Measurements from ENCODE around the gene LYPLA2.
"Not testable (repeated sequence)": the region's sequence is repeated elsewhere in the genome, so short reads cannot be mapped to it uniquely, and the experiment has no call there.

Gene LYPLA2

DNA sequence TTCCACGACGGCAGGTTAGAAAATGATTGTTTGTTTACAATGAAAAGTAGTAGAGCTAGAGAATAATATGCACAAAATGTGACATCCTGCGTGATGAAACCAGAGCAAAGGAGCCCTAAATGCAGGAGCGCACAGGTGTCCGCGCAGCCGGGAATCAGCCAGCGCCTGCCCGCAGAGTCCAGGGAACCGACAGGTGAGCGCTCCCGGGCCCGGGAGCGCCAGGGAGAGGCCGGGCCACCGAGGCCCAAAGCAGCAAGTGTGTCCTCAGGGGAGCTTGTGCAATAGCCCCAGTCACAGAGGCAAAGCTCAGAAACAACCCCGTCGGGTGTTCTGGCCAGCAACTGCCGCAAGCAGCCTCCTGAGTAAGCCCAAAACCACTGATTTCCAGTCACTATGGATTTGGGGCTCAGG, 10.4 kb downstream of the LYPLA2 start:
- no peak for DNase-seq

DNA sequence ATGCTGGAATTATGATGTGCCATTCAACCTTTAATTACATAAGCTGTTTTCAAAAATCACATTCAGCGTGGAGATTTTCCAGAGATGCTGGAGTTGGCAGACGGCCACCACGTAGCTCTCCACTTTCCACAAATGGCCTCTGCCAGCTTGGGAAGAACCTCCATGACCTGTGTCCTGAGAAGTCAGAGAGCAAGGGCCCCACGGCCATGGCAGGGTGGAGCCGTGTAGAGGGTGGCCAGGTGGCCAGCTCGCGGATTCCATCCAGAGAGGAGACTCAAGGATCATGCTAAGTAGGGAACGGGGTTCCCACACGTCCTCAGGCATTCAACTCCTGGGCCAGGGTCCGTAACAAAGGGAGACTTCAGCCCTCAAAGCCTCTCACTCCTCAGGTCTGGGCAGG, 10.9 kb downstream of the LYPLA2 start:
- DNase-seq: no peak

DNA sequence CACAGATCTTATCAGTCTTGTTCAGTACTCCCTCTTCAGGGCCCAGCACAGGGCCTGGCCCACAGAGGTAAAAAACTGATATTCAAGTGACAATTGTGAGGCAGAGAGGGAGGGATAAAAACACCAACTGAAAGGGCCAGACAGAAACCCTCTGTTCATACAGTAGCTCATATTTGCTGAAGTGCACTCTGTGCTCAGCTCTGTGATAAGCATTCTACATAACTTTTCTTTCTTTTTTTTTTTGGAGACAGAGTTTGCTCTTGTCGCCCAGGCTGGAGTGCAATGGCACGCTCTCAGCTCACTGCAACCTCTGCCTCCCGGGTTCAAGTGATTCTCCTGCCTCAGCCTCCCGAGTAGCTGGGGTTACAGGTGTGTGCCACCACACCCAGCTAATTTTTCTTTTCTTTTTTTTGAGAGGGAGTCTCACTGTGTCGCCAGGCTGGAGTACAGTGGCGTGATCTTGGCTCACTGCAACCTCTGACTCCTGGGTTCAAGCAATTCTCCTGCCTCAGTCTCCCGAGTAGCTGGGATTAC, 11.9 kb downstream of the LYPLA2 start:
- DNase-seq: not testable (repeated sequence)

DNA sequence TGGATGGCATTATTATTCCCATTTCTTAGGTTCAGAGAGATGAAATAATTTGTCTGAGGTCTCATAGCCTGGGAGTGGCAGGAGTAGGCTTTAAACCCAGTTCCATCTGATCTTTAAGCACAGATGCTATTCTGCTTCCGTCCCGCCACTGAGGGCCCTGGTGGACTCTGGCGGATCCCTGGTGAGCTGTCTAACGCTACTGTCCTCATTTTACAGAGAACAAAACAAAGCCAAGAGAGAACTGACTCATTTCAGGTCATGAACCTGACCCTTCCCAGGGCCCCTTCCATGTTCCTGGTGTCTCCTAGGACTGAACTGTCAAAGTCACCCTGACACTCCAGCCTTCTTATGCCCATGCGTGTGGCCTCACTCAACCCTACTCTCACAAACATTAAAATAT, 12.7 kb downstream of the LYPLA2 start:
- no peak for DNase-seq

DNA sequence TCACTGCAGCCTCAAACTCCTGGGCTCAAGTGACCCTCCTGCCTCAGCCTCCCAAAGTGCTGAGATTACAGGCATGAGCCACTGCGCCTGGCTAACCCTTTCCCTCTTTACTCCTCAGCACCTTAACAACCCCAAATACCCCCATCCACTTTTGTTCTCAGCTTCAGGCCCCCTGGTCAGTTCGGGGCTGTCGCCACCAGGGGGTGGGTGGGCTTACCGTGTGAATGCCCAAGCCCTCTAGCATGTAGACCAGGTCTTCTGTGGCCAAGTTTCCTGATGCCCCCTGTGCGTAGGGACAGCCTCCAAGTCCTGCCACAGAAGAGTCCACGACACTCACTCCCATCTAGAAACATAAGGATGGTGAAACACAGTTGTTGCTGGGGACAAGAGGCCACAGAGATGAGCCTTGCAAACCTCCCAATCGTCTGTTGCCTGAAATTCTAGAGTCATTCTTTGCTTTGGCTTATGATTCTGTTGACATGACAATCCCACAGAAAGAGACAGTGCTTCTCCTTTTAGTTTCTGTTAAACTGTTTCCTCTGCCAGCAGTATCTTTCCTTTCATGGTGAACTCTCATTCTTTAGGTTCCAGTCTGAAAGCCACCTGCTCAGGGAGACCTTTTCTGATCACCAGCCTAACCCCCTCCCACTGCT, 13.4 kb downstream of the LYPLA2 start:
- no peak for DNase-seq

DNA sequence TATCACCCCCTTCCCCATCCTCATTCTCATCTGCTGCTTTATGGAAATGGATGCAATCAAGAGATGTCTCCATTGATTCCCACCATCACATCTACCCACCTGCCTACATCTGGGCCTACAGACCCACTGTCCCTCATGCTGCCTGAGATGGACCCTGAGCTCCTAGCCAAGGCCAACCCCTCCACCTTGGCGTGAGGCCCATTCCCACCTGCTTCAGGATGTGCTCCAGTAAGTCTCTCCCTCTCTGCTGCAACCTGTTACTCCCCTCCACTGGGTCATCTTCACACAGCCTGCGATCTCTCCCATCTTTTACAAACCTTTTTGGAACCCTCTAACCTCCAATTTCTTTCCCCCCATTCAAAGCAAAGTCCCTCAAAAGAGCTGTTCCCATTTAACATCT, 14.1 kb downstream of the LYPLA2 start:
- no peak for DNase-seq

DNA sequence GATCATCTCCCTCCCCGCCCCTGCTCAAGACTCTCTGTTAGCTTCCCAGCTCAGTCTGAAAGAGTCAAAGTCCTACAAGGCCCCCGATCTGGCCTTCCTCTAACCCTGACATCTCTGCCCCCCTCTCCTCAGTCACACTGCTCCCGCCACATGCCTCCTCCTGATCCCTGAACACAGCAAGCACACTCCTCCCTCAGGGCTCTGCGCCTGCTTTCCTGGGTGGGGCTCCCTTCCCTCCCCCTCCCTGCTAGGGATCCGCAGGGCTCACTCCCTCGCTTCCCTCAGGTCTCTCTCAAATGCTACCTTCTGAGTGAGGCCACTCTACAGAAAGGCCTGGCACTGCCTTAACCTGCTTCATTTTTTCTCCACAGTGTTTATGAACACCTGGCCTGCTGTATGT, 15.3 kb downstream of the LYPLA2 start:
- no peak for DNase-seq

DNA sequence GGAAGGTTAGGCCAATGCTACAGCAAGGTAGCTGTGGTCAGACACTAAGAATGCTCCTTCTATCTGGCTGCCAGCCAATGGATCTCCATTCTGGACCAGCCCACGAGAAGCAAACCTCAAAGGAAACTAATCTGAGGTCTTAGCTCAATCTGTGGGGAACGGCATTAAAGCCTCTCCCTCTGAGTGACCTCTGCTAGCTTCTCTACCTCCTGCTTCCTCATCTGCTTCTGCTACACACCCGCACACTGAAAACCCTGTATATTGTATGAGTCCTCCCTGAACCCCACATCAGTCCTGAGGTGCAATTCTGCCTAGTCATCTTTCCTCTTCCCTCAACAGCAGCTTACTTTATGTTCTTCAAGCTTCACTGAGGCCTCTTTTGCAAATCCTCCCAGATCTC, 16.5 kb downstream of the LYPLA2 start:
- DNase-seq: no peak

DNA sequence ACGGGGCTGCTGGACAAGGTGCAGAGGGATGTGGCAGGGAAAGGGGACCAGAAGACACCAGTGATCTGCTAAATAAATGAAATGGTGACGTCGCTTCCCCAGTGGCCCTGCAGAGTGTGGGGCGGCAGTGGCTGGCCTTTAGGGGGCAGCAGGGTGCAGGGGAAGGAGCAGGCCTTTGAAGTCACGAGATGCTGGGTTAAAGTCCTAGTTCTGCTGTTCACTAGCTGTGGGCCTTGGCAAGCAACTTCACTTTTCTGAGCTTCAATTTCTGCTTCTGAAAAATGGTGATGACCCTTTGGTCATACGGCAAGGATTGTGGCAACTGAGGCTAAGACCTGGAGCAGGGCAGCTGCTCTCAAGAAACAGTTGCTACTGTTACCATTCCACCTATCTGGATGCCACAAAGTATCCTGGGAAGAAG, 18.8 kb downstream of the LYPLA2 start:
- DNase-seq: peak; percentile 82 to 87

DNA sequence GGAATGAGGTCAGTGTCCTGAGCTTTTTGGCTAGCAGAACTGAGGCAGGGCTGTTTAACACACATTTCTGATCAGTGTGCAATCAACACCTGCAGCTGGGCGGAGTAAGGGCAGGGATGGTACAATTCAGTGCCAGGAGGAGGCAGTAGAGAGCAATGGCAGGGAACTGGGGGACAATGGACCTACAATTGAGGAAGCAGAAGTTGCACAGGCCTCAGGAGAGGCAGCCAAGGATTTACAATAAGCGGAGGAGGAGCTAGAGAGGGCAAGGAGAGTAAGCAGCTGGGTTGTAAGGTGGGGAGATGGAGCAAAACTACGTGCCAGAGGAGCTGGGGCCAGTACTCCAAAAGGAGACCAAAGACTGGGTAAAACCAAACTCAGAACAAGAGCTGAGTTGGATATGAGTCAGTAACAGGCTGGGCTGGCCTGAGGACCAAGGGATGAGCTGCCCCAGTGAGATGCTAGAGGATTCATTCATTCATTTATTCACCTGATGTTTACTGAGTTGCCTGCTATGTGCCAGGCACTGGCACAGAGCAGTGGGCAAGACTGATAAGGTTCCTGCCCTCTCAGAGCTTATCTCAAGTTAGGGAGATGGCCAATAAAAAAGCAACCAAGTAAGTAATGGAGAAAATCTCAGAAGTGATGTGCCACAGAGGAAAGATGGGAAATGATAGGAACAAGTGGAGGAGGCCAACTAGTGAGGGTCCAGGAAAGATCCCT, 20.0 kb downstream of the LYPLA2 start:
- DNase-seq: peak; percentile 59 to 71

DNA sequence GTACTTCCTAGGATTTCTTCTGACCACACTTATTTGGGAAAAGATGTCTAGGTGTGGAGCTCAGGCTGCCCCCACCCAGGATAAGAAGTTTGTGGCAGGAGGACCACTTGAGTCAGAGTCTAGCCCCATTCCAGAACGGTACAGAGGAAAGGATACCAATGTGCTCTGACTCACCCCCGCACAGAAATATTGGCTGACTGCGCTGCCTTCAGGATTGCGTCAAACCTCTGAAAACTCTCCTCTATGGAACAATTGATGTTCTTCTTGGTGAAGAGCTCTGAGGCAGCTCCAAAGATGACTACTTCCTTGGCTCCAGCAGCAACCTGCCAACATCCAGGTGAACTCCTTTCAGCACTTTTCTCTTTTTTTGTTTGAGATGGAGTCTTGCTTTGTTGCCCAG, 23.1 kb downstream of the LYPLA2 start:
- DNase-seq: no peak

DNA sequence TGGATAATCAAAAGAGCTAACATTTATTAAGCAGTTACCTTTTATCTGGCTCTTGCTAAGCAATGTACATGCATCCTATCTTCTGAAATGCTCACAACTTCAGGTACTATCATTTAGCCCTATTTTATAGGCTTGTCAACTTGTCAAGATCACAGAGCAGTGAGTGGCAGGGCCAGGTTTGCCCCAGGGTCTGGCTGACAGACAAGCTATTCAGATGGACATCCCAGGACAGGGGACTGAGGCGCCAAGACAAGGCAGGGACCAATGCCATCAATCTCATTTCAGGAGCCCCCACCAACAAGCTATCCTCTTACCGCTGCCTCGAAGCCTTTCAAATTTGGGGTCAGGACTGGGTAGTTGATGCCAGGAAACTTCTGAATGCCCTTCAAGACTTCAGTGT, 25.4 kb downstream of the LYPLA2 start:
- DNase-seq: no peak

DNA sequence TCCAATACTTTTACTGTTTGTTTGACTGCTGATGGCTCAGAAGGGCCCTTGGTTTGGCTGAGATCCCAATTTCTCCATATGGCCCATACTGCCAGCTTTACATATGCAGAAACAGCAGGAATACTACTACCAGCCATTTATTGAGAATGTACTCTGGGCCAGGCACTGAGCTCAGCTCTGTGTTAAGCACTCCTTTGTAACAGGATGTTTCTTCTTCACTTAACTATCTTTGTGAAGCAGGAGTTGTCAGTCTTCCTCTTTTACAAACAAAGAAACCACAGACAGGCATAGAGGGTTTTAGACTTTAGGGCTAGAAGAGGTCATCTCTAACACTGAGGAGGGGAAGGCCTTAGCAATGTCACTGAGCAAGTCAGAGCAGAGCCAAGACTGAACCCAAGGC, 26.0 kb downstream of the LYPLA2 start:
- DNase-seq: no peak

DNA sequence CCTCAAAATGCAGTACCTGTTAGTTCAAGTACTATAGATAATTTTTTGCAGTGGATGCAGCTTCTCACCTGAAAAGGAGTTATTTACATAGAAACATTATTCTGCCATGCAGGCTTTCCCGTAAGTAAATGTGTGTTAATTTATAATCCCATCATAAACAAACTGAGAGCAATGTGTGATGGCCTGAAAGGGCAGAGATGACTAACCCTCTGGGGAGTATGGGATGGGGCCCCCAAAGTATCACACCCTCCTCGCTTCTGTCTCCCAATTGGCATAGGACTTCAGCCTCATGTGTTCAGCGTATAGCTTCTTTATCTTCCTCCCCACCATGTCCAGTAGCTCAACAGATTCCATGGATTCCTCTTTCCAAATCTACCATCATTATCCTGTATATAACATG, 26.7 kb downstream of the LYPLA2 start:
- DNase-seq: no peak

DNA sequence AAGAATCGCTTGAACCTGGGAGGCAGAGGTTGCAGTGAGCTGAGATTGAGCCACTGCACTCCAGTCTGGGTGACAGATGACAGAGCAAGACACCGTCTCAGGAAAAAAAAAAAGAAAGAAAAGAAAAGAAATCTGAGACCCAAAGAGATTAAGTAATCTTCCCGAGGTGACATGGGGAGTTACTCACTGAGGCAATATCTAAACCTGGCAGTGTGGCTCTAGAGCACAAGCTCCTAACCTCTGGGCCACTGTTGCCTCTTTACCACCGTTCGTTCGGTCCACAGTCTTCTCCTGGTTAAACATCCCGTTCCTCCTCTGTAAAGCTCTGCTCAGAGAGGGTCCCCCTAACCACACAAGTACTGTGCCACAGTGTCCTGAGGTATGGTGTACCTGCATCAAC, 32.8 kb downstream of the LYPLA2 start:
- no peak for DNase-seq

DNA sequence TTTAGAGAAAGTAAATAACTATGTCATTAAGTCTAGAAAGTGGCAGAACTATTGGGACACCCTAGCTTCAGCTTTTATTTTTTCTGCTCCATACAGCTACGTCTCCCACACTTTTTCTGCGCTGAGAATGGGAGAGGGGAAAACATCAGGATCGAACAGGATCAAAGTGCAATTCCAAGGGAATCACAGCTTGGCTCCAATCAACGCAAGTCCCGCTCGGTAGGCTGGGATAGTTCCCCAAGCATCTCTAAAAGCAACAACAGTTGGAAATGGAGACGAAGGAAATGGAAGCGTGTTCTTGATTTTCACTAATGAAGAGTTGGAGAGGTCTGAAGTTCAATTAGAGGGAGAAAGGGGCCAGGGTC, 33.7 kb downstream of the LYPLA2 start:
- DNase-seq: no peak

DNA sequence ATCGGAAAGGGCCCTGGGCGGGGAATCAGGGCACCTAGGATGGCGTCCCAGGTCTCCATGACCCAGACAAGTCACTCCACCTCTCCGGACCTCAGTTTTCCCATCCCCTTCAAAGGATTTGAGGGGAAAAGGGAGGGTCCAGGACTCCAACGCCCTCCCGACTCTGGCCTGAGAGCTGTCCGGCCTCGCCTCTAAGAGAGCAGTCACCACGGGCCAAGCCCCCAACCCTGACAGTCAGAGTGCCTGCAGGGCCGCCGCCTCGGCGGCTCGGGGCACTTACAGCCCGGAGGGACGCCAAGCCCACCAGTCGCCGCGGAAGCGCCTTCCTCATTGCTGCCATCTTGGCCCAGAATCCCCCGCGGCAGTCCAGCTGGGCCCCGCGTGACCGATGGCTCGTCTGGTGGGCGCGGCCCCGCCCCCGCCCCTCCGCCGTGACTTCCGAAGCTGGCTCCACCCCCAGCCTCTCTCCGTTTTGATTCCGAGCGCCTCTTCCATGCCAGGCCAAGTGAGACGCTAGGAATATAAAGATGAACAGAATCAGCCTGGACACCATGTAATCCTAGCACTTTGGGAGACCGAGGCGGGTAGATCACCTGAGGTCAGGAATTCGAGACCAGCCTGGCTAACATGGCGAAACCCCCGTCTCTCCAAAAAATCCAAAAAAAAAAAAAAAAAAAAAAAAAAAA, 34.3 kb downstream of the LYPLA2 start, which contains the start of gene HMGCL:
Gene HMGCL (minus strand): TSS at position 354 of the 686 bp plus-strand sequence. CDS start 14 bp downstream, at position 340.
- peak; percentile 91 to 92 for DNase-seq

DNA sequence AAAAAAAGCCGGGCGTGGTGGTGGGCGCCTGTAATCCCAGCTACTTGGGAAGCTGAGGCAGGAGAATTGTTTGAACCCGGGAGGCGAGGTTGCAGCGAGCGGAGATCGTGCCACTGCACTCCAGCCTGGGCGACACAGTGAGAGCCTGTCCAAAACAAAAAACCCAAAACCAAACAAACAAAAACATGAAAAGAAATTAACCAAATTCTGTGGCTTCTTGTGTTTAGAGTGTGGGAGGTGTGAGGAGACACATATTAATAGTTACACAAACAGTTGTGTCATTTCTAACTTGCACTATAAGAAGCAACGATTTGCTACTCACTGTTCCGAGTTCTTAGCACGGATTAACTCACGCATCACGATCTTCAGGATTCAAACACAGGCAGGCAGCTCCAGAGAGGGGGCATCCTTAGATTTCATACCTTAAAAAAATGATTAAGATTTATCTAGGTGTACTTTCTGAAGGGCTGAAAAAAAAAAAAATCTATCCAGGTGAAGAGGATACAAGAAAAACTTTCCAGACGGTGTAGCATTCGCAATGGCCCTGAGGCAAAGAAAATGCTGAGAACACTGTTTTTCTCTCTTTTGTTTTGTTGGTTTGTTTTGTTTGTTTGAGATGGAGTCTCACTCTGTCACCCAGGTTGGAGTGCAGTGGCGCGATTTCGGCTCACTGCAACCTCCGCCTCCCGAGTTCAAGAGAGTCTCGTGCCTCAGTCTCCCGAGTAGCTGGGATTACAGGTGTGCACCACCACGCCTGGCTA, 35.0 kb downstream of the LYPLA2 start:
- no peak for DNase-seq

DNA sequence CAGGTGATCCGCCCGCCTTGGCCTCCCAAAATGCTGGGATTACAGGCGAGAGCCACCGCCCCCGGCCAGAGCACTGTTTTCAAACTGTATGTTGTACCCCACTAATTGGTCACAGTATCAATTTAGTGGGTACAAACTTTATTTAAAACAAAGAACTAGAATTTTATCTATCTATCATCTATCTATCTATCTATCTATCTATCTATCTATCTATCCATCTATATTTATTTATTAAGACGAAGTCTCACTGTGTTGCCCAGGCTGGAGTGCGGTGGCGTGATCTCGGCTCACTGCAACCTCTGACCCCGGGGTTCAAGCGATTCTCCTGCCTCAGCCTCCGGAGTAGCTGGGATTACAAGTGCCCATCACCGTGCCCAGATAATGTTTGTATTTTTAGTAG, 35.6 kb downstream of the LYPLA2 start:
- DNase-seq: not testable (repeated sequence)

DNA sequence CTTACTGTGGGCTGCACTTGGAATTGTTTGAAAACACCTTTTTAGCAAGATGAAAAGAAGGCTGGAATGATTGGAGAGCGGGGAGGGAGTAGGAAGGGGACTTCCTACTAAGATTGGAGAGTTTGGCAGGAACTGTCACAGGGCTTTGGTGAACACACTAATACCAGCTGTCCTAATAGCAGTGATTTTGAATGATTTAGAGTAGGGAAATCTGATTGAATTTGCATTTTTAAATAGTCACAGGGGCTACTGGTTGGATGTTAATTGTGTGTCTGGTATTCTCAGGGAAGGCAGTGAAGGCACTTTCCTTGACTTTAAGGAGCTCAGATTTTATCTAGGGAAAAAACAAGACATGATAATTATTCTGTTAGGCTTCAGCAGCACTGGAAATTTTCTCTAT, 36.8 kb downstream of the LYPLA2 start:
- DNase-seq: no peak

DNA sequence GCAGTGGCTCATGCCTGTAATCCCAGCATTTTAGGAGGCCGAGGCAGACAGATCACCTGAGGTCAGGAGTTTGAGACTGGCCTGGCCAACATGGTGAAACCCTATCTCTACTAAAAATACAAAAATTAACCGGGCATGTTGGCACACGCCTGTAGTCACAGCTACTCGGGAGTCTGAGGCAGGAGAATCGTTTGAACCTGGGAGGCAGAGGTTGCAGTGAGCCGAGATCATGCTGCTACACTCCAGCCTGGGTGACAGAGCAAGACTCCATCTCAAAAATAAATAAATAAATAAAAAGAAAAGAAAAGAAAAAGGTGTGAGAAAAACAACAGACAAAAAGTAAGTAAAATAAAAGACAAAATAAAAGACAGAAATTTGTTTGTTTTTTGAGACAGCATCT, 43.2 kb downstream of the LYPLA2 start:
- not testable (repeated sequence) for DNase-seq

DNA sequence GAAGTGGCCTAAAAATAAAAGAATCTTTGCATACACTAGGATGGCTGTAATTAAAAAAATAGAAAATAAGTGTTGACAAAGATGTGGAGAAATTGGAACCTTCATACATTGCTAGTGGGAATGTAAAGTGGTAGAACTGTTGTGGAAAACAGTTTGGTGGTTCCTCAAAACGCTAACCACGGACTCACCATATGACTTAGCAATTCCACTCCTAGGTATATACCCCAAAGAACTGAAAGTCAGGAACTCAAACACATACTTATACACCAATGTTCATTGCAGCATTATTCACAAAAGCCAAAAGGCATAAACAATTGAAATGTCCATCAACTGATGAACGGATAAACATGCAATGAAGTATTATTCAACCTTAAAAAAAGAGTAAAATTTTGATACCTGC, 45.1 kb downstream of the LYPLA2 start:
- DNase-seq: no peak

DNA sequence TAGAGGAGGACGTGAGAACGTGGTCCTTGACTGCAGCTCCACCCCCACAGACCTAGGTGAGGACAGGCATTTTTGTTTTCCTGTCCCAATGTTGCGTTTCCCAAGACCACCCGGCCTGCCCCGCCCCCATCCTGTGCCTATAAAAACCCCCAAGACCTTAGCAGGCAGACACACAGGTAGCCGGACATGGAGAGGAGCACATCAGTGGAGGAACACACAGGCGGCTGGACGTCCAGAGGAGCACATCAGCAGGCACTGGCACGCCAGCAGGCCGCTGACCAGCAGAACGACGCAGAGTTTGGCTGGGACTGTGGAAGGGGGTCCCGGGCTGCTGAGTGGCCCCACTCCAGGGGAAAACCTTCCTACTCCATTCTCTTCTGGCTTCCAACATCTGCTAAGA, 47.0 kb downstream of the LYPLA2 start:
- DNase-seq: peak in 1 of 2 experiments; percentile 2

Measured in activated CD4-positive, alpha-beta T cell treated with anti-CD3 and anti-CD28 coated beads, Interleukin-2, amount 50 U/mL, for 48 hours (primary cell).